SK-N-SH (cell line): ENCODE results near the gene DENND1A.

Source experiments
- CTCF ChIP-seq: fragments of 200-600 bp; sonication (generic); IDR thresholded peaks from 2 replicates; pipeline ENCODE4 v1.6.1; 2017; ENCODE audit warnings: antibody characterized with exemption, mild to moderate bottlenecking, moderate library complexity
- MAX ChIP-seq: IDR thresholded peaks from 2 replicates; pipeline ENCODE4 v1.4.0; 2012; ENCODE audit warnings: low read depth
- RAD21 ChIP-seq: IDR thresholded peaks from 2 replicates; pipeline ENCODE4 v1.6.1; 2012; ENCODE audit warnings: mild to moderate bottlenecking, low read length
- RXRA ChIP-seq: IDR thresholded peaks from 2 replicates; pipeline ENCODE4 v1.4.0; 2012; ENCODE audit warnings: low read depth, mild to moderate bottlenecking, borderline replicate concordance
- TAF1 ChIP-seq: IDR thresholded peaks from 2 replicates; pipeline ENCODE4 v1.6.1; 2012; ENCODE audit warnings: low read depth, mild to moderate bottlenecking, low read length, moderate library complexity, borderline replicate concordance

GRCh38 chr9:123657941-123658340 is 272.0 kb downstream of the DENND1A start:
- no peak for TF ChIP-seq TAF1
- TF ChIP-seq RXRA: no peak
- no peak for TF ChIP-seq MAX
- TF ChIP-seq CTCF: no peak
- no peak for TF ChIP-seq RAD21
